MM.1S (cell line): ENCODE data around the gene HSD11B2.

Source experiments
- DNase-seq: peaks from one replicate; pipeline ENCODE4 v3.0.0-alpha.2; 2015
- H2AFZ ChIP-seq: fragments of 300-600 bp; sonication (generic); 2 replicates; pipeline ENCODE4 v1.6.0; 2016; ENCODE audit warnings: antibody characterized with exemption, low read length
- H3F3A ChIP-seq: fragments of 300-600 bp; sonication (generic); 2 replicates; pipeline ENCODE4 v1.6.1; 2016; ENCODE audit warnings: mild to moderate bottlenecking, antibody characterized with exemption, low read length, moderate library complexity, mixed read lengths; ENCODE audit not compliant: insufficient read depth
- H3K27ac ChIP-seq: fragments of 300-600 bp; sonication (generic); 2 replicates; pipeline ENCODE4 v1.5.1; 2016; ENCODE audit warnings: mild to moderate bottlenecking, low read length
- H3K27me3 ChIP-seq: fragments of 300-600 bp; sonication (generic); replicated peaks from 2 replicates; pipeline ENCODE4 v1.6.0; 2016; ENCODE audit warnings: low read length; ENCODE audit not compliant: insufficient read depth
- H3K36me3 ChIP-seq: fragments of 300-600 bp; sonication (generic); replicated peaks from 2 replicates; pipeline ENCODE4 v1.6.1; 2016; ENCODE audit warnings: mild to moderate bottlenecking, low read length, mixed read lengths; ENCODE audit not compliant: insufficient read depth
- H3K4me1 ChIP-seq: fragments of 300-600 bp; sonication (generic); 2 replicates; pipeline ENCODE4 v1.6.1; 2016; ENCODE audit warnings: low read length, mixed read lengths
- H3K4me2 ChIP-seq: fragments of 300-600 bp; sonication (generic); 2 replicates; pipeline ENCODE4 v1.6.0; 2016; ENCODE audit warnings: low read depth, low read length
- H3K4me3 ChIP-seq: fragments of 300-600 bp; sonication (generic); 2 replicates; pipeline ENCODE4 v1.5.1; 2016; ENCODE audit warnings: low read length, mixed read lengths
- H3K79me2 ChIP-seq: fragments of 300-600 bp; sonication (generic); 2 replicates; pipeline ENCODE4 v1.6.1; 2016; ENCODE audit warnings: mixed run types, low read length, mixed read lengths
- H3K9ac ChIP-seq: fragments of 300-600 bp; sonication (generic); 2 replicates; pipeline ENCODE4 v1.6.1; 2016; ENCODE audit warnings: low read length, mixed read lengths
- H3K9me2 ChIP-seq: fragments of 300-600 bp; sonication (generic); replicated peaks from 2 replicates; pipeline ENCODE4 v1.6.1; 2016; ENCODE audit warnings: mild to moderate bottlenecking, low read length, mixed read lengths; ENCODE audit not compliant: insufficient read depth
- H3K9me3 ChIP-seq: fragments of 300-600 bp; sonication (generic); replicated peaks from 2 replicates; pipeline ENCODE4 v1.6.1; 2016; ENCODE audit warnings: mild to moderate bottlenecking, low read length, mixed read lengths; ENCODE audit not compliant: insufficient read depth
- H4K20me1 ChIP-seq: fragments of 300-600 bp; sonication (generic); 2 replicates; pipeline ENCODE4 v1.6.1; 2016; ENCODE audit warnings: mild to moderate bottlenecking, low read length, moderate library complexity, mixed read lengths; ENCODE audit not compliant: insufficient read depth
- CTCF ChIP-seq: fragments of 300-600 bp; sonication (generic); IDR thresholded peaks from 2 replicates; pipeline ENCODE4 v1.5.1; 2016; ENCODE audit warnings: antibody characterized with exemption, low read length, mixed read lengths
- EZH2 ChIP-seq: fragments of 300-600 bp; sonication (generic); optimal IDR thresholded peaks from 2 replicates; pipeline ENCODE3; 2017; ENCODE audit warnings: low read depth, mild to moderate bottlenecking, antibody characterized with exemption, low read length, mixed read lengths
- EZH2phosphoT487 ChIP-seq: fragments of 300-600 bp; sonication (generic); IDR thresholded peaks from 2 replicates; pipeline ENCODE4 v1.6.1; 2018; ENCODE audit warnings: antibody characterized with exemption, low read length

The HSD11B2 gene

GRCh38 chr16:67395458-67396158 is 35.3 kb upstream of the HSD11B2 start:
- no peaks in the 10 kb centered on the region for H4K20me1 ChIP-seq
- H3K4me1 ChIP-seq: no peaks in the 10 kb centered on the region
- no peaks in the 10 kb centered on the region for H3K36me3 ChIP-seq
- H3K79me2 ChIP-seq: no peaks in the 10 kb centered on the region
- DNase-seq: no peak
- no peaks in the 10 kb centered on the region for H3F3A ChIP-seq
- no peaks in the 10 kb centered on the region for H3K9me3 ChIP-seq
- no peaks in the 10 kb centered on the region for H3K9me2 ChIP-seq
- no peak overlapping the region for H3K9ac ChIP-seq
- H3K27me3 ChIP-seq: peaks cover 36% of the 10 kb centered on the region
- H3K4me2 ChIP-seq: 0 out of 2 replicates have a peak overlapping the region, but pooled peaks have one; percentile 12
- no peak overlapping the region for H2AFZ ChIP-seq
- no peak overlapping the region for H3K27ac ChIP-seq
- no peak overlapping the region for H3K4me3 ChIP-seq
- TF ChIP-seq CTCF (no peak), EZH2 (no peak), EZH2phosphoT487 (no peak)

- H3K4me2 ChIP-seq: 0 out of 2 replicates have a peak overlapping the region, but pooled peaks have one; percentile 12
- no peaks in the 10 kb centered on the region for H3K9me3 ChIP-seq
- H3K4me3 ChIP-seq: no peak overlapping the region
- no peaks in the 10 kb centered on the region for H3K79me2 ChIP-seq
- no peak overlapping the region for H3K9ac ChIP-seq
- DNase-seq: peak; percentile 47
- peaks cover 5% of the 10 kb centered on the region for H3K4me1 ChIP-seq
- TF ChIP-seq CTCF (no peak), EZH2 (no peak), EZH2phosphoT487 (no peak)
- H3K9me2 ChIP-seq: no peaks in the 10 kb centered on the region
- no peaks in the 10 kb centered on the region for H4K20me1 ChIP-seq
- H3K36me3 ChIP-seq: no peaks in the 10 kb centered on the region
- H3F3A ChIP-seq: no peaks in the 10 kb centered on the region
- H3K27ac ChIP-seq: no peak overlapping the region
- peaks cover 33% of the 10 kb centered on the region for H3K27me3 ChIP-seq
- no peak overlapping the region for H2AFZ ChIP-seq
Observed at GRCh38 chr16:67396159-67397035, 34.5 kb upstream of the HSD11B2 start.

- Histone ChIP-seq H3K4me1 (peaks cover 6% of the 10 kb centered on the region), H3F3A (no peaks in the 10 kb centered on the region), H2AFZ (no peak overlapping the region), H3K79me2 (no peaks in the 10 kb centered on the region), H3K4me2 (no peak overlapping the region), H3K9me2 (no peaks in the 10 kb centered on the region), H3K9ac (no peak overlapping the region), H3K27ac (no peak overlapping the region), H3K36me3 (no peaks in the 10 kb centered on the region), H3K4me3 (no peak overlapping the region), H4K20me1 (no peaks in the 10 kb centered on the region), H3K9me3 (no peaks in the 10 kb centered on the region), H3K27me3 (peaks cover 33% of the 10 kb centered on the region)
- no peak for TF ChIP-seq CTCF
- TF ChIP-seq EZH2: no peak
- no peak for TF ChIP-seq EZH2phosphoT487
- no peak for DNase-seq
Observed at GRCh38 chr16:67397036-67397801, 33.7 kb upstream of the HSD11B2 start.
